Measurements from ENCODE around the gene LIPT2.

Gene LIPT2

DNA sequence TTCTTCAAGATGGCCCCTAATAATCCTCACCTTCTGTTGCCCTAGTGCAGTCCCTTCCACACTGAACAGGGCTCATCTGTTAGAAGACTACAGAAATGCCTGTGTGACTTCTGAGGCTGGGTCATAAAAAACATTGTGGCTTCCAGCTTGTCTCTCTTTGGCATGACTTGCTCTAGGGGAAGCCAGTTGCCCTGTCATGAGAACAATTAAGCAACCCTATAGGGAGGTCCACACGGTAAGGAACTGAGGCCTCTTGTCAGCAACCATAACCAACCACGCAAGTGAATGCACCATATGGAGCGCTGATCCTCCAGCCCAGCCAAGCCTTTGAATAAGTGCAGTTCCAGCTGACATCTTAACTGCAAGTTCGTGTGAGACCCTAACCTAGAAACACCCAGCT, 2.6 kb downstream of the LIPT2 start:
- Histone ChIP-seq H3K27me3 (ENCODE audit: control insufficient read depth, insufficient read depth, low read length) (no peaks in the 10 kb centered on the region), H3K9ac (ENCODE audit: low read length) (no peak overlapping the region), H3K27ac (ENCODE audit: low read depth, low read length) (no peak overlapping the region), H3K4me3 (ENCODE audit: low read length) (no peak overlapping the region), H3K4me1 (ENCODE audit: control insufficient read depth, insufficient read depth, low read length) (no peaks in the 10 kb centered on the region), H3K36me3 (ENCODE audit: control insufficient read depth, insufficient read depth, low read length) (no peaks in the 10 kb centered on the region)

DNA sequence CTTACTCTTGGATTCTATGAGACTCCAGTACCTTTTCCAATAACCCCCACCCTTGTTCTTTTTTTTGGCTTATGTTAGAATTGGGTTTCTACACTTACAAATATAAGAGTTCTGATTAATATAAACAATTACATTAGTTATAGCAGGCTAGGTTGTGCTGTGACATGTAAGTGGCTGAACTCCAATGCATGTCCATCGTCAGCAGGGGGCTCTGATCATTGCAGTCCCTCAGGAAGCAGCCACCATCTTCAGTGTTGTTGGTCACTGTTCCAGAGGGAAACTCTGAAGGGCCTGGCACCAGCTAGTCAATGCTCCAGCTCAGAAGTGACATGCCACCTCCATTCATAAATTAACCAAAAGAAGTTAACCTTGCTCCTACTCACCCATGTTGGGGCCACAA, 5.6 kb downstream of the LIPT2 start:
- no peaks in the 10 kb centered on the region for H3K27me3 ChIP-seq (ENCODE audit: control insufficient read depth, insufficient read depth, low read length)
- no peak overlapping the region for H3K4me3 ChIP-seq (ENCODE audit: low read length)
- H3K4me1 ChIP-seq (ENCODE audit: control insufficient read depth, insufficient read depth, low read length) = no peaks in the 10 kb centered on the region
- H3K27ac ChIP-seq (ENCODE audit: low read depth, low read length) = no peak overlapping the region
- no peak overlapping the region for H3K9ac ChIP-seq (ENCODE audit: low read length)
- no peaks in the 10 kb centered on the region for H3K36me3 ChIP-seq (ENCODE audit: control insufficient read depth, insufficient read depth, low read length)

DNA sequence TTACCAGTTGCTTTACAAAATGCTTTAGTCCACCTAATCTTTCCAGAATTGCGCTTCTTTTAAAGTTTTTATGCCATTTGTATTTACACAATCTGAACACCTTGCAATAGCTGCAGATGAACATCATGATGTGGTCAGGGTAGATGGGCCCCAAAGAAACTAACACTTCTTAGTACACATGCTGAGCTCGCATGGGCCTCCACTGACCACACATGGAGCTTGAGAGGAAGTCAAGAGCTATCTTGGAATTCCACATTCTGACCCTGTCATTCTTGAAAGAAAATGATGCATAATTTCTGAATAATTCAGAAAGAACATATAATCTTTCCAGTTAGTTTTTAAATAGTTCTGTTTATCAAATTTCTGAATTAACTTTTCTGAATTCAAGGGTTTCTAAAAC, 7.7 kb downstream of the LIPT2 start:
- Histone ChIP-seq H3K4me1 (ENCODE audit: control insufficient read depth, insufficient read depth, low read length) (no peaks in the 10 kb centered on the region), H3K4me3 (ENCODE audit: low read length) (no peak overlapping the region), H3K27ac (ENCODE audit: low read depth, low read length) (no peak overlapping the region), H3K27me3 (ENCODE audit: control insufficient read depth, insufficient read depth, low read length) (no peaks in the 10 kb centered on the region), H3K9ac (ENCODE audit: low read length) (no peak overlapping the region), H3K36me3 (ENCODE audit: control insufficient read depth, insufficient read depth, low read length) (no peaks in the 10 kb centered on the region)

DNA sequence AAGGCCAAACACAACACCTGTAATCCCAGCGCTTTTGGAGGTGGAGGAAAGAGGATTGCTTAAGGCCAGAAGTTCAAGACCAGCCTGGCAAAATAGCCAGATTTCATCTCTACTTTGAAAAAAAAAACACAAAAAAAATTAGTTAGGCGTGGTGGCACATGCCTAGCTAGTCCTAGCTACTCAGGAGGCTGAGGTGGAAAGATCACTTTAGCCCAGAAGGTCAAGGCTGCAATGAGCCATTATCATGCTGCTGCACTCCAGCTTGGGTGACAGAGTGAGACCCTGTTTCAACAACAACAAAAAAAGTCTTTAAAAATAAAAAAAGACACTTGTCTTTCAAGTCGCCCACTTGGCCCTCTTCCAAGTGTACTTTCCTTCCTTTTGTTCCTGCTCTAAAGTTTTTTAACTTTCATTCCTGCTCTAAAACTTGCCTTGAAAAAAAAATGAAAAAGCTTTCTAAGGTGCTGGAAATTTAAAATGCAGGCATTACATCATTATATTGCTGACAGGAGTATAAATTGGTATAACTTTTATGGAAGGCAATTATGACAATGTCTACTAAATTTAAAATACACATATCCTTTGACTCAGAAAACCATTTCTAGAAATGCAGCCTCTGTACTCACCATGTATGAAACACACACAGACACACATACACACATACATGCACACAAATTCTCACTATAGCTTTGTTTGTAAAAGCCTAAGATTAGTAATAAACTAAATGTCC, 12.7 kb downstream of the LIPT2 start:
- Histone ChIP-seq H3K4me3 (ENCODE audit: low read length) (no peak overlapping the region), H3K4me1 (ENCODE audit: control insufficient read depth, insufficient read depth, low read length) (no peaks in the 10 kb centered on the region), H3K27ac (ENCODE audit: low read depth, low read length) (no peak overlapping the region), H3K9ac (ENCODE audit: low read length) (no peak overlapping the region), H3K36me3 (ENCODE audit: control insufficient read depth, insufficient read depth, low read length) (no peaks in the 10 kb centered on the region), H3K27me3 (ENCODE audit: control insufficient read depth, insufficient read depth, low read length) (no peaks in the 10 kb centered on the region)

DNA sequence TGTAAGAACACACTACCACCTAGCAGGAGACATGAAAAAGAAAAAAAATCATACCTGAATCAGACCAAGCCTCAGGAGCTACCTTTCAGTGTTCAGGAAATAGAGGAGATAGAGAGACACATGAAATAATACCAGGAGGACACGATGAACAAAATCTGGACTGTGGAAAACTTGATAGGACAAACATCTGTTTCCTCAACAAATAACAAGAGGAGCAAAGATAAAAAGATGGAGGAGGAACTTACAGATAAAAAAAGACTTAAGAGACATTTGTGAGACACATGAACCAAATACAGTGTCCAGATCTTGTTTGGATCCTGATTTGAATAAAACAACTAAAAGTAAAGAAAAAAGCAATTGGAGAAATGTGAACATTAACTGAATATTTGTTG, 13.8 kb downstream of the LIPT2 start:
- no peak overlapping the region for H3K4me3 ChIP-seq (ENCODE audit: low read length)
- no peak overlapping the region for H3K27ac ChIP-seq (ENCODE audit: low read depth, low read length)
- no peaks in the 10 kb centered on the region for H3K27me3 ChIP-seq (ENCODE audit: control insufficient read depth, insufficient read depth, low read length)
- H3K36me3 ChIP-seq (ENCODE audit: control insufficient read depth, insufficient read depth, low read length) = no peaks in the 10 kb centered on the region
- no peak overlapping the region for H3K9ac ChIP-seq (ENCODE audit: low read length)
- H3K4me1 ChIP-seq (ENCODE audit: control insufficient read depth, insufficient read depth, low read length) = no peaks in the 10 kb centered on the region

DNA sequence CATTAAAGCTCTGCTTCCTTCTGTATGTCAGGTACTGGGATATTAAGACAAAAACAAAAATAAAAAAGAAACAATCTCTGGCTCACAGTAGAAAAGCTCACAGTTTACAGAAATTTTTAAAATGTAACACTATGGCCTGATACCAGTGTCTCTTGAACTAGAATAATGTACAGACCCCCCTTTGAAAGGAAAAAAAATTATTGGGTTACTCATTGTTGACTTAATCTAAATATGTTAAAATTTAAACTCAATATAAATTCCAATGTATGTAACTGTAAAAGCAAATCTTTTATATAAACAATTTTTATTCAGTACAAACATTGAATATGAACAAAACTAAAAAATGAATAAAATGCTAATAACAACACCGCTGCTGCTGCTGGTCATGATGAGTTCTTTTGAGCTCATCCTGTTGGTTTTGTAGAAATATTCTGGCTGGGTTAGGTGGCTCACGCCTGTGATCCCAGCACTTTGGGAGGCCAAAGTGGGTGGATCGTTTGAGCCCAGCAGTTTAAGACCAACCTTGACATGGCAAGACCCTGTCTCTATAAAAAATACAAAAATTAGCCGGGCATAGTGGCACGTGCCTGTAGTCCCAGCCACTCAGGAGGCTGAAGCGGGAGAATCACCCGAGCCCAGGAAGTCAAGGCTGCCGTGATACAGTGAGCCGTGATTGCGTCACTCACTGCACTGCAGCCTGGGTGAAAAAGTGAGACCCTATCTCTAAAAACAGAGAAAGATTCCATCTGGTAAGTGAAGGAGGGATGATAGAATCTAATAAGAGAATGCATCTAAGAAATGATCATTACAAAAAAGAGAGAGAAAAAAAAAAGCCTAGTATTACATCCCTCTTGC, 14.4 kb downstream of the LIPT2 start:
- Histone ChIP-seq H3K4me1 (ENCODE audit: control insufficient read depth, insufficient read depth, low read length) (no peaks in the 10 kb centered on the region), H3K36me3 (ENCODE audit: control insufficient read depth, insufficient read depth, low read length) (no peaks in the 10 kb centered on the region), H3K9ac (ENCODE audit: low read length) (no peak overlapping the region), H3K4me3 (ENCODE audit: low read length) (no peak overlapping the region), H3K27ac (ENCODE audit: low read depth, low read length) (no peak overlapping the region), H3K27me3 (ENCODE audit: control insufficient read depth, insufficient read depth, low read length) (no peaks in the 10 kb centered on the region)

DNA sequence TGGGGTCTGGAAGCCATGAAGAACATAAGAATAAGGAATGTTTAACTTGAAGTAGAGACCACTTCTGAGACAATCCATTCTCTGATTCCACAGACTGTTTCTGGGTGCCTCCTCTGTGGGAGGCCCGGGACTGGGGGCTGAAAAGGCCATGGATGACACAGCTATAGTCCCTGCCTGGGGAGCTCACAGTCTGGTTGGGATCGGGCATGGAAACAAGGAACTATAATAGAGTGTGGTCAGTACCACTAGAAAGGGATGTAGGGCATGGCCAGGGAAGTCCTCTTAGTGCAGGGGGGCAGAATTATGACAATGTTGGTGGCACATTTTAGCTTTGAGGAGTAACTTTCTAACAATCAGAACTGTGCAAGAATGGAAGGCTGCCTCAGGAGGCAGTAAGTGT, 17.0 kb downstream of the LIPT2 start:
- no peaks in the 10 kb centered on the region for H3K4me1 ChIP-seq (ENCODE audit: control insufficient read depth, insufficient read depth, low read length)
- H3K4me3 ChIP-seq (ENCODE audit: low read length) = no peak overlapping the region
- H3K27ac ChIP-seq (ENCODE audit: low read depth, low read length) = no peak overlapping the region
- no peaks in the 10 kb centered on the region for H3K36me3 ChIP-seq (ENCODE audit: control insufficient read depth, insufficient read depth, low read length)
- no peak overlapping the region for H3K9ac ChIP-seq (ENCODE audit: low read length)
- no peaks in the 10 kb centered on the region for H3K27me3 ChIP-seq (ENCODE audit: control insufficient read depth, insufficient read depth, low read length)

DNA sequence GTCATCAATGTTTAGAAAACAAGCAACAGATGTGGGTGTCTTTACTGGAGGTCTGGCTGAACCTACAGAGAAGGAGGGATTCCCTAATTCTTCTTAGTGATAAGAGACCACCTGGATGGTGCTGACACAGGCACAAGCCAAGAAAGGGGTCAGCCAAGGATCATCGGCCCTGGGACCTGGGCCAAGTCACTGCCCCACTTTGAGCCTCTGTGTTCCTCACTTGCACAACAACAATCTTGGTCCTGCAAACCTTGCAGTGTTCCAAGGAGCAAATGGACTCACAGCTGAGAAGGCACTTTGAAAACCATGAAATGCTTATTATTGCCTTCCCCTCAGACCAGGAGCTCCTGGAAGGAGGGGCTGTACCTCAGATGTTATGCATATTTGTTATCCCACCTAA, 19.2 kb downstream of the LIPT2 start:
- H3K27me3 ChIP-seq (ENCODE audit: control insufficient read depth, insufficient read depth, low read length) = no peaks in the 10 kb centered on the region
- H3K27ac ChIP-seq (ENCODE audit: low read depth, low read length) = no peak overlapping the region
- H3K36me3 ChIP-seq (ENCODE audit: control insufficient read depth, insufficient read depth, low read length) = no peaks in the 10 kb centered on the region
- H3K4me1 ChIP-seq (ENCODE audit: control insufficient read depth, insufficient read depth, low read length) = no peaks in the 10 kb centered on the region
- no peak overlapping the region for H3K4me3 ChIP-seq (ENCODE audit: low read length)
- H3K9ac ChIP-seq (ENCODE audit: low read length) = no peak overlapping the region

DNA sequence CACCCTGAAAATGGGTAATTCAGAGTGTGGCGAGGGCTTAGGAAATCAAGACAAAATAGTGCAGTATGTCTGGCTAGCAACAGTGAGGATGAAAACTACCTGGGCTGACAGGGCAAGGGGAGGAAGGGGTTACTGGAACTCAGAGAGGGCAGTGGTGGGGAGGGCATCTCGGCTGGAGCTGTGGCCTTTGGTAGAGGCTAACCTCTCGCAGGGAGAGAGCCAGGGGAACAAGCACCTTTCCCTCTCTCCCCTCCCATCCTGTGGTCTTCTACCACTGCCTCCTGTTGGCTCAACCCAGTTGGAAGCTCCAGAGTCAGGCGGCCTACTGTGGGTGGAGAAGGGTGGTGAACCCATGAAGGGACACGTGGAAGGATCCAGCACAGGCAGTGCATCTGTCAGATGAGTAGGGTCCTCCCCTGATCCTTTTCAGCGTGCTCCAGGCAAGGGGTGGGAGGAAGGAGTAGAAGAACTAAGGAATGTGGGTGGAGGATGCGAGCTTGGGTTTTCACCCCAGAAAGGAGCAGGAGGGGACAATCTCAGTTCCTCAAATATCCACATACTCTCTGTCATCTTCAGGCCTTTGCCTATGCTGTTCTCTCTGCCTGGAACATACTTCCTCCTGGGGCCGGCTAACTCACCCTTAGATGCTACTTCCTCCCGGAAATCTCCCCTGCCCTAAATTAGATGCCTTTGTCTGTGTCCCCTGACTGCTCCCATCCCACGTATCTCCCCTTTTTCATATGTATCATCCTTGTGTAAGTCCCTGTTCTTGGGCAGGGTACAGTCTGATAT, 19.9 kb downstream of the LIPT2 start:
- Histone ChIP-seq H3K9ac (ENCODE audit: low read length) (no peak overlapping the region), H3K27ac (ENCODE audit: low read depth, low read length) (no peak overlapping the region), H3K27me3 (ENCODE audit: control insufficient read depth, insufficient read depth, low read length) (no peaks in the 10 kb centered on the region), H3K4me1 (ENCODE audit: control insufficient read depth, insufficient read depth, low read length) (no peaks in the 10 kb centered on the region), H3K4me3 (ENCODE audit: low read length) (no peak overlapping the region), H3K36me3 (ENCODE audit: control insufficient read depth, insufficient read depth, low read length) (no peaks in the 10 kb centered on the region)

DNA sequence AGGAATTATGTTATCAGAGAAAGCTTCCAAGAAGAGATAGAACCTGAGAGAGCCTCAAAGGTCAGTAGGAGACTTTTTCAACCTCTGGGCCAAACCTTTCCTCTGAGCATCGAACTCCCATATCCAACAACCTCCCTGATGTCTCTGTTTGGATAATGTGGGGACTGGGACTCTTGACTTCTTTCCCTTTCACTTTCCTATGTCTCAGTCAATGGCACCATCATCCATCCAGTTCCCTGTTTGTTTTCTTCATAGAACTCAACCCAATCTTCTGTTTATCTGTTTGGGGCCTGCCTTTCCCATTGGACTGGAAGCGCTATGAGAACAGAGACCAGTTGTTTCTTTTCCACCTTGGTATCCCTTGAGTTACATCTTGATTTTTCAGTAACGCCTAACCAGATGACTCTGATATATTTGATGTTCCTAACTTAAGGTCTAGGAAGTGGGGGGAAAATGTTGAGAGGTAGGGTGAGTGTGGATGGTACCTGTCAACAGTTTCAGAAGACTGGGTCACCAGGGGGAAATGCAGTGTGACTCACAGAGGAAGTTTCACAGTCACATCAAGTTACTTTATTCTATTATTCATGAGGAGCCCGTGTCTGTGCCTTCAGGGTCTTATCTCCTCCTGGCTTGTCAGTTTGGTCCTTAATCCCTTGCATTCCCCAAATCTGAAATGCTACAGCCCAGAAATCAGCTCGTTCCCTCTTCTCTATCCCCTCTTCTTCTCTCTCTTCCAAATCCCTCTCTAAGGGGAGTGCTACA, 21.7 kb downstream of the LIPT2 start:
- Histone ChIP-seq H3K4me3 (ENCODE audit: low read length) (no peak overlapping the region), H3K27ac (ENCODE audit: low read depth, low read length) (no peak overlapping the region), H3K9ac (ENCODE audit: low read length) (no peak overlapping the region), H3K27me3 (ENCODE audit: control insufficient read depth, insufficient read depth, low read length) (no peaks in the 10 kb centered on the region), H3K4me1 (ENCODE audit: control insufficient read depth, insufficient read depth, low read length) (no peaks in the 10 kb centered on the region), H3K36me3 (ENCODE audit: control insufficient read depth, insufficient read depth, low read length) (no peaks in the 10 kb centered on the region)

DNA sequence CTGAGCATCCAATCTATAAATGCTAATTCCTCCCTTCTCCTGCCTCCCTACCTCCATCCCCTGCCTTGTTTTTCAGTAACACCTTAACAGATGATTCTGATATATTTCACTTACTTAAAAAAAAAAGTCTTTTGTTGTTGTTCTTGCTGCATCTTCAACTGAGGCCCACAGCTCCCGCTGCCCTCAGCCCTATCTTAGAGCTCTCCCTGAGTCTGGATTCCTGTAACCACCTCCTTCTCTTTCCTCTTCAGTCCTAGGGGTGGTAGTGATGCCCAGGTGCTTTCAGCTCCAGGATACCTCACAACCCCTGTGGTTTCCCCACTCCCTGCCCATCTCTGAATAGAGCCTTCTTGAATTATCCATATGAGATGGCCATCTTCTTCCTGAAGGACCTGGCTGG, 22.5 kb downstream of the LIPT2 start:
- Histone ChIP-seq H3K36me3 (ENCODE audit: control insufficient read depth, insufficient read depth, low read length) (no peaks in the 10 kb centered on the region), H3K27me3 (ENCODE audit: control insufficient read depth, insufficient read depth, low read length) (no peaks in the 10 kb centered on the region), H3K27ac (ENCODE audit: low read depth, low read length) (no peak overlapping the region), H3K4me3 (ENCODE audit: low read length) (no peak overlapping the region), H3K4me1 (ENCODE audit: control insufficient read depth, insufficient read depth, low read length) (no peaks in the 10 kb centered on the region), H3K9ac (ENCODE audit: low read length) (no peak overlapping the region)

DNA sequence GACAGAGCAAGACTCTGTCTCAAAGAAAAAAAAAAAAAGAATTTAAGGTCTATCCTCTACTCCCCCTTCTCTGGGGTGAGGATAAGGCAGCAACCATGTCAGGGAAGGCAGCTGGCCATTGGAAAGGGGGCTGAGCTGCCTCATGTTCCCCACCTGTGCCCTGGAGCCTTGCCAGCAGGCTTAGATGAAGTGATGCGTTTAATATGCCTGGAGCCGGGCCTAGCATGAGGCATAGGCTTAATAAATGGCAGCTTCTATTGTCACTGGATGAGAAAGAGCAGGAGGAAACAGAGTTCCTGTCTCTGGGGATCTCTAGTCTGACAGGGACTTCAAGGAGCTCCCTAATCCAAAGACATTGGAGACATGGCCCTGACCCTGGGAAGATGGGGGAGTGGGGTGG, 23.0 kb downstream of the LIPT2 start:
- Histone ChIP-seq H3K4me3 (ENCODE audit: low read length) (no peak overlapping the region), H3K9ac (ENCODE audit: low read length) (no peak overlapping the region), H3K36me3 (ENCODE audit: control insufficient read depth, insufficient read depth, low read length) (no peaks in the 10 kb centered on the region), H3K27ac (ENCODE audit: low read depth, low read length) (no peak overlapping the region), H3K27me3 (ENCODE audit: control insufficient read depth, insufficient read depth, low read length) (no peaks in the 10 kb centered on the region), H3K4me1 (ENCODE audit: control insufficient read depth, insufficient read depth, low read length) (no peaks in the 10 kb centered on the region)
